Measurements from ENCODE around the gene MRPS34. TPM values are rescaled to one million over a fixed set of nuclear protein-coding genes. Genes with fewer than 3 reads are reported as not detected.

MRPS34 gene
- total and polyA plus RNA-seq, 2 experiments from 2014 or later = 164 to 188 TPM

DNA sequence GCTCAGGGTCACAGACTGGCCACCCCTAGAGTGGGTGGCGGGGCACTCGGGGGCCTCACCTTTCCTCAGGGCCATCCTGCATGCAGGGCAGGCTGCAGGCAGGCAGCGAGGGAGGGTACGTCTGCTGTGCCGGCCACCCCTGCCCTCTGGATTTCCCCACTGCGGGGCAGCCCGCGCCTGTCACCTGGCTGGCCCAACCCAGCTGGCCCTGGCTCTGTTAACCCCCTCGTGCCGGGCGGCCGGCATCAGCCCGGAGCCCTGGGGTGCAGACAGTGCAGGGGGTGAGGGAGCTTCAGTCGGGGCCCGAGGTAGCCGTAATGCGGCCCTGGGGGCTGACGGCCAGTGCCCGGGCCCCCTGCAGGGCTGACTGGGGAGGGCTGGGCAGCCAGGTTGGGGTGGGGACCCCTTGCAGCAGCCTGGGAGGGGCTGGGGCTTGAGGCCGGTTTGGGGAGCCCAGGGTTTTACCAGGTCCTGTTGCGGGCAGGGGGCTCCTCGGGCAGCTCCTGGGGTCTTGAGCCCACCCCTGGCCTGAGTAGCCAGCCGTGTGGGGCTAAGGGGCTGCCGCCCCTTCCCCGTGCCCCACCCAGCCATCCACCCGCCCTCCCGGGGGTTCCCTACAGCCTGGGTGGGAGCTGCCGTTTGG, 20.8 kb upstream of the MRPS34 start, which contains the start of gene IGFALS:
Gene IGFALS, minus strand, starts transcription at position 128 of the 643 bp plus-strand sequence. Its CDS starts 53 bp downstream, at position 75.
- no peak for TF ChIP-seq CTCF (IDR thresholded peaks at IDR 0.05; ENCODE audit: low read depth, low read length)
- no peaks in the 10 kb centered on the region for H3K27me3 ChIP-seq
- no peak within 1 kb of the TSS for H3K27ac ChIP-seq
- no peaks in the 10 kb centered on the region for H3K9me3 ChIP-seq (ENCODE audit: low read depth)
- no peak within 1 kb of the TSS for H3K4me3 ChIP-seq
- no peaks in the 10 kb centered on the region for H3K4me1 ChIP-seq (ENCODE audit: low read depth)
- DNase-seq (ENCODE audit: low read depth in 1 of 2, low spot score in 1 of 2) = no peak
- no peaks in the 10 kb centered on the region for H3K36me3 ChIP-seq

- H3K27ac ChIP-seq = no peak overlapping the region
- H3K4me3 ChIP-seq = no peak overlapping the region
- H3K9me3 ChIP-seq (ENCODE audit: low read depth) = no peaks in the 10 kb centered on the region
- no peaks in the 10 kb centered on the region for H3K4me1 ChIP-seq (ENCODE audit: low read depth)
- H3K36me3 ChIP-seq = peaks cover 6% of the 10 kb centered on the region
- H3K27me3 ChIP-seq = no peaks in the 10 kb centered on the region
- no peak for TF ChIP-seq CTCF (IDR thresholded peaks at IDR 0.05; ENCODE audit: low read depth, low read length)
- DNase-seq (ENCODE audit: low read depth in 1 of 2, low spot score in 1 of 2) = no peak
These were observed 20.1 kb upstream of the MRPS34 start for GRCh38 chr16:1792836-1793577.

DNA sequence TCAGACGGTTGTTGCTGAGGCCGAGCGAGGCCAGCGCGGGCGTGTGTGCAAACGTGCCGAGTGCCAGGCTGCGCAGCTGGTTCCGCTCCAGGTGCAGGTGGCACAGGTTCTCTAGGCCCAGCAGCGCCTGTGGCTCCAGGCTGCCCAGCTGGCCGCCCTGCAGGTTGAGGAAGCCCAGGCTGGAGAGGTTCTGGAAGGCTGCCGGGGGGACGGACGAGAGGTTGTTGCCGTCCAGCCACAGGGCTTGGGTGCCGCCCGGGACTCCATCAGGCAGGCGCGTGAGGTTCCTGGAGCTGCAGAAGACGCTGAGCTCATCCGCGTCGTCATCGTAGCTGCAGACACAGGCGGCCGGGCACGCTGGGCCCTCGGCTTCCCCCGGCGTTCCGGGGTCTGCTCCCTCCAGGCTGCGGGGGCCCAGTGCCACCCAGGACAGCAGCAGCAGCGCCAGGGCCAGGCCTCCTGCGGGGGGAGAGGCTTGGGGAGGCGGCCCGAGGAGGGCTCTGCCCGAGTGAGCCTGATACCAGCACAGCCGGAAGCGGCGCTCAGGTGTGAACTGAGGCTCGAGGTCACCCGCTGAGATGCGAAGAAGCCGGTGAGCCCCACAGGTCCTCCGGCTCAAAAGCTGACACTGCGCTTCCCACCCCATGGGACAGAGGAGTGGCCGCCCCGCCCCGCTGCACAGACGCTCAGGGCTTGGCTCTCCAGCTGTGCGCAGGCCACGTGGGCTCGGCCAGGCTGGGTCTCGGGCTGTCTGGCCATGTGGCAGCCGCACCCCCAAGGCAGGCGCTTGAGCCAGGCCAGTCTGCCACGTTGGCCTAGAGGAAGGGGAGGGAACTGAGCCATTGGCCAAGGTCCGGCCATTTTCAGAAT, 19.2 kb upstream of the MRPS34 start:
- TF ChIP-seq CTCF (IDR thresholded peaks at IDR 0.05; ENCODE audit: low read depth, low read length) = no peak
- Histone ChIP-seq H3K4me3 (no peak overlapping the region), H3K27me3 (no peaks in the 10 kb centered on the region), H3K27ac (no peak overlapping the region), H3K36me3 (peaks cover 6% of the 10 kb centered on the region), H3K4me1 (ENCODE audit: low read depth) (no peaks in the 10 kb centered on the region), H3K9me3 (ENCODE audit: low read depth) (no peaks in the 10 kb centered on the region)
- DNase-seq (ENCODE audit: low read depth in 1 of 2, low spot score in 1 of 2) = no peak

DNA sequence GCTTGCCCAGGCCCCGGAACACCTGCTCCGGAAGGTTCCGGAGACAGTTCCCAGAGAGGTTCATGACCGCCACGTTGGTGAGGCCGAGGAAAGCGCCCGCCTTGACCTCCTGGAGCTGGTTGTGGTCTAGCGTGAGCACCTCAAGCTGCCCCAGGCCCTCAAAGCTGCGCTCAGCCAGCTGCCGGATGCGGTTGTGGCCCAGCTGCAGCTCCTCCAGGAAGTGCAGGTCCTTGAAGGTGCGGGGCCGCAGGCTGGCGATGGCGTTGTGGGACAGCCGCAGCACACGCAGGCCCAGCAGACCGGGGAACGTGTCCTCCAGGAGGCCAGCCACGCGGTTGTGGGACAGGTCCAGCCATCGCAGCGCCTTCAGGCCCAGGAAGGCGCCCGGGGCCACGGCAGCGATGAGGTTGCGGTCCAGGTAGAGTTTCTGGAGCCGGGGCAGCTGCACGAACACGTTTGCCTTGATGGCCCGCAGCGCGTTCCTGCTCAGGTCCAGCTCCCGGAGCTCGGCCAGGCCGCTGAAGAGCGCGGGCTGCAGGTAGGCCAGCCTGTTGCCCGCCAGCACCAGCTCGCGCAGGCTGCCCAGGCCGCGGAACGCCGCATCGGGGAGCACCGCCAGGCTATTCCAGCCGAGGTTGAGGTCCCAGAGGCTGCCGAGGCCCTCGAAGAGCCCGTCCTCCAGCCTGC, 18.5 kb upstream of the MRPS34 start:
- H3K9me3 ChIP-seq (ENCODE audit: low read depth) = no peaks in the 10 kb centered on the region
- no peaks in the 10 kb centered on the region for H3K4me1 ChIP-seq (ENCODE audit: low read depth)
- no peak for DNase-seq (ENCODE audit: low read depth in 1 of 2, low spot score in 1 of 2)
- no peak overlapping the region for H3K27ac ChIP-seq
- no peaks in the 10 kb centered on the region for H3K27me3 ChIP-seq
- H3K4me3 ChIP-seq = no peak overlapping the region
- TF ChIP-seq CTCF (IDR thresholded peaks at IDR 0.05; ENCODE audit: low read depth, low read length) = no peak
- peaks cover 6% of the 10 kb centered on the region for H3K36me3 ChIP-seq
